NCI-H345 treated with DMSO at 0.1 percent for 48 hours (cell line): Measurements from ENCODE around the gene AHRR.

ENCODE experiments used
- DNase-seq: peaks from one replicate; lab custom pipeline; 2025; ENCODE audit not compliant: unreplicated experiment; lab: John Stamatoyannopoulos, UW

AHRR gene

GRCh38 chr5:345404-346195 lies 24.1 kb downstream of the AHRR start:
- DNase-seq: no peak

- no peak for DNase-seq
These were observed 24.9 kb downstream of the AHRR start for GRCh38 chr5:346229-346935.

GRCh38 chr5:347712-348284 lies 26.3 kb downstream of the AHRR start:
- DNase-seq: no peak

GRCh38 chr5:348726-349125 lies 27.2 kb downstream of the AHRR start:
- no peak for DNase-seq

GRCh38 chr5:350355-350754 lies 28.8 kb downstream of the AHRR start:
- no peak for DNase-seq

- no peak for DNase-seq
These were observed 29.8 kb downstream of the AHRR start for GRCh38 chr5:351084-351920.

- DNase-seq: no peak
These were observed 30.4 kb downstream of the AHRR start for GRCh38 chr5:351921-352245.

- DNase-seq: no peak
These were observed 31.4 kb downstream of the AHRR start for GRCh38 chr5:352639-353611.

GRCh38 chr5:353612-354580 lies 32.4 kb downstream of the AHRR start:
- DNase-seq: no peak

GRCh38 chr5:354581-355378 lies 33.3 kb downstream of the AHRR start:
- no peak for DNase-seq

- no peak for DNase-seq
These were observed 33.9 kb downstream of the AHRR start for GRCh38 chr5:355379-355935.

GRCh38 chr5:355958-356357 lies 34.4 kb downstream of the AHRR start:
- no peak for DNase-seq

GRCh38 chr5:359301-359897 lies 37.9 kb downstream of the AHRR start:
- no peak for DNase-seq

- DNase-seq: no peak
These were observed 38.9 kb downstream of the AHRR start for GRCh38 chr5:360257-361027.

- DNase-seq: no peak
These were observed 40.7 kb downstream of the AHRR start for GRCh38 chr5:362189-362588.

GRCh38 chr5:362978-363765 lies 41.7 kb downstream of the AHRR start:
- DNase-seq: no peak
